Cardiac muscle cell (in vitro differentiated cells and primary cell): ENCODE measurements around the gene OSGIN1. TPM values are rescaled to one million over a fixed set of nuclear protein-coding genes. Genes with fewer than 3 reads are reported as not detected.

Experiments used
- DNase-seq, 2 donors: peaks; one replicate each; pipeline versions ENCODE4 v3.0.0 to v3.0.0-alpha.2; 2010 to 2017; ENCODE audit warnings: low read depth in 1 of 2, low spot score in 1 of 2
- H3K27ac ChIP-seq: fragments of 200-600 bp; sonication (generic); 2 replicates; pipeline ENCODE4 v1.5.1; 2016
- H3K27me3 ChIP-seq: fragments of 200-600 bp; sonication (generic); 2 replicates; pipeline ENCODE4 v1.6.0; 2016; ENCODE audit warnings: control low read depth
- H3K36me3 ChIP-seq: fragments of 200-600 bp; sonication (generic); 2 replicates; pipeline ENCODE4 v1.5.1; 2016; ENCODE audit warnings: control low read depth
- H3K4me1 ChIP-seq: fragments of 200-600 bp; sonication (generic); 2 replicates; pipeline ENCODE4 v1.8.1; 2017; ENCODE audit warnings: low read depth, mild to moderate bottlenecking, mixed run types
- H3K4me3 ChIP-seq: fragments of 200-600 bp; sonication (generic); 2 replicates; pipeline ENCODE4 v1.5.1; 2016; ENCODE audit warnings: mild to moderate bottlenecking
- H3K9me3 ChIP-seq: fragments of 200-600 bp; sonication (generic); 2 replicates; pipeline ENCODE4 v1.5.1; 2017; ENCODE audit warnings: low read depth, mild to moderate bottlenecking, control low read depth
- polyA plus RNA-seq: library from polyadenylated mRNA; unstranded; fragments of >200 nt; fragmentation: Nextera tagmentation; extraction: Ambion mirVana; gene quantifications from 2 replicates; pipeline ENCODE4 v1.2.1, GENCODE V29; 2016
- total RNA-seq: library from RNA; depleted of rRNA; stranded (reverse); fragments of >200 nt; gene quantifications from 2 replicates; pipeline ENCODE4 v1.2.3, GENCODE V29; 2016
- TF ChIP-seq, protein P1 (sequence below): IDR thresholded peaks from 2 replicates; pipeline ENCODE4 v1.5.1; 2012; ENCODE audit warnings: low read depth, mild to moderate bottlenecking, low read length

Gene OSGIN1
- total and polyA plus RNA-seq, 2 experiments from 2014 or later, result 0.76 to 3.4 TPM

- H3K27me3 ChIP-seq, result no peaks in the 10 kb centered on the region
- H3K4me3 ChIP-seq, result no peak overlapping the region
- no peak for DNase-seq
- no peak overlapping the region for H3K27ac ChIP-seq
- TF ChIP-seq, protein P1, sequence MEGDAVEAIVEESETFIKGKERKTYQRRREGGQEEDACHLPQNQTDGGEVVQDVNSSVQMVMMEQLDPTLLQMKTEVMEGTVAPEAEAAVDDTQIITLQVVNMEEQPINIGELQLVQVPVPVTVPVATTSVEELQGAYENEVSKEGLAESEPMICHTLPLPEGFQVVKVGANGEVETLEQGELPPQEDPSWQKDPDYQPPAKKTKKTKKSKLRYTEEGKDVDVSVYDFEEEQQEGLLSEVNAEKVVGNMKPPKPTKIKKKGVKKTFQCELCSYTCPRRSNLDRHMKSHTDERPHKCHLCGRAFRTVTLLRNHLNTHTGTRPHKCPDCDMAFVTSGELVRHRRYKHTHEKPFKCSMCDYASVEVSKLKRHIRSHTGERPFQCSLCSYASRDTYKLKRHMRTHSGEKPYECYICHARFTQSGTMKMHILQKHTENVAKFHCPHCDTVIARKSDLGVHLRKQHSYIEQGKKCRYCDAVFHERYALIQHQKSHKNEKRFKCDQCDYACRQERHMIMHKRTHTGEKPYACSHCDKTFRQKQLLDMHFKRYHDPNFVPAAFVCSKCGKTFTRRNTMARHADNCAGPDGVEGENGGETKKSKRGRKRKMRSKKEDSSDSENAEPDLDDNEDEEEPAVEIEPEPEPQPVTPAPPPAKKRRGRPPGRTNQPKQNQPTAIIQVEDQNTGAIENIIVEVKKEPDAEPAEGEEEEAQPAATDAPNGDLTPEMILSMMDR, result no peak
- peaks cover 5% of the 10 kb centered on the region for H3K4me1 ChIP-seq
- H3K36me3 ChIP-seq, result no peaks in the 10 kb centered on the region
- no peaks in the 10 kb centered on the region for H3K9me3 ChIP-seq
Observed at GRCh38 chr16:83996481-83997252, 43.6 kb downstream of the OSGIN1 start.

DNA sequence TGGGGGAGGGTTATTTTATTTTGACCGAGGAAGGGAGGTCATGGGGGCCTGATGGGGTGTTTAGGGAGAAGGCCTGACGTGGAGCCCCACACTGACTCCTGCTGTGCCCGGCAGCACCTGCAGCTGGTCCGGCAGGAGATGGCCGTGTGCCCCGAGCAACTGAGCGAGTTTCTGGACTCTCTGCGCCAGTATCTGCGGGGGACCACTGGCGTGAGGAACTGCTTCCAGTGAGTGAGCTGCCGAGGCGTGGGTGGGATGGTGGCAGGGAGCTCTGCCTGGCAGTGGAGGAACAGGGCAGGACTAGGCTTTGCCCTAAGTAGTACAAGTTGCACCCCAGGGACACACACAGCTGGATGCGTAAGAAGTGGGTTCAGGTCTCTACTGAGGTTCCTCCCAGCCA is 45.1 kb downstream of the OSGIN1 start:
- no peaks in the 10 kb centered on the region for H3K9me3 ChIP-seq
- H3K4me1 ChIP-seq, result peaks cover 5% of the 10 kb centered on the region
- H3K27me3 ChIP-seq, result no peaks in the 10 kb centered on the region
- H3K4me3 ChIP-seq, result no peak overlapping the region
- no peak overlapping the region for H3K27ac ChIP-seq
- TF ChIP-seq, protein P1, result no peak
- no peak for DNase-seq
- H3K36me3 ChIP-seq, result no peaks in the 10 kb centered on the region

- Histone ChIP-seq H3K36me3 (no peaks in the 10 kb centered on the region), H3K4me1 (no peaks in the 10 kb centered on the region), H3K27me3 (no peaks in the 10 kb centered on the region), H3K27ac (no peak overlapping the region), H3K9me3 (no peaks in the 10 kb centered on the region), H3K4me3 (no peak overlapping the region)
- DNase-seq, result no peak
- TF ChIP-seq, protein P1, result no peak
Observed at GRCh38 chr16:84000989-84001642, 48.1 kb downstream of the OSGIN1 start.

- Histone ChIP-seq H3K4me3 (no peak overlapping the region), H3K9me3 (no peaks in the 10 kb centered on the region), H3K27ac (no peak overlapping the region), H3K36me3 (no peaks in the 10 kb centered on the region), H3K4me1 (no peaks in the 10 kb centered on the region), H3K27me3 (no peaks in the 10 kb centered on the region)
- TF ChIP-seq, protein P1, result no peak
- no peak for DNase-seq
Observed at GRCh38 chr16:84001726-84002125, 48.7 kb downstream of the OSGIN1 start.

GRCh38 chr16:84003038-84003437 is 50.0 kb downstream of the OSGIN1 start:
- Histone ChIP-seq H3K27me3 (no peaks in the 10 kb centered on the region), H3K9me3 (no peaks in the 10 kb centered on the region), H3K4me1 (no peaks in the 10 kb centered on the region), H3K36me3 (no peaks in the 10 kb centered on the region), H3K4me3 (no peak overlapping the region), H3K27ac (no peak overlapping the region)
- TF ChIP-seq, protein P1, result no peak
- no peak for DNase-seq
